HepG2 (cell line): Measurements from ENCODE around the gene CTCF. TPM values are rescaled to one million over a fixed set of nuclear protein-coding genes. Genes with fewer than 3 reads are reported as not detected.

ENCODE experiments used
- MEIS2 ChIP-seq: sonication (generic); formaldehyde crosslinking; IDR thresholded peaks from 2 replicates; pipeline ENCODE4 v1.9.0; 2021; ENCODE audit warnings: mild to moderate bottlenecking, missing genetic modification reagents
- MYC ChIP-seq: sonication (generic); formaldehyde crosslinking; IDR thresholded peaks from 2 replicates; pipeline ENCODE4 v1.9.0; 2021; ENCODE audit warnings: missing genetic modification reagents, borderline replicate concordance
- NCOA5 ChIP-seq: sonication (generic); formaldehyde crosslinking; IDR thresholded peaks from 2 replicates; pipeline ENCODE4 v1.4.0; 2020; ENCODE audit warnings: missing genetic modification reagents
- SETDB1 ChIP-seq: sonication (generic); formaldehyde crosslinking; IDR thresholded peaks from 2 replicates; pipeline ENCODE4 v1.5.1; 2020; ENCODE audit warnings: missing genetic modification reagents, mild to moderate bottlenecking, borderline replicate concordance
- TCF7L2 ChIP-seq: IDR thresholded peaks from 2 replicates; pipeline ENCODE4 v1.6.1; 2011; ENCODE audit warnings: mild to moderate bottlenecking, low read depth, low read length, moderate library complexity
- ZMYM4 ChIP-seq: sonication (generic); formaldehyde crosslinking; IDR thresholded peaks from 2 replicates; pipeline ENCODE4 v1.8.1; 2023; ENCODE audit warnings: mild to moderate bottlenecking, missing genetic modification reagents
- ZNF121 ChIP-seq: sonication (generic); formaldehyde crosslinking; IDR thresholded peaks from 2 replicates; pipeline ENCODE4 v1.5.0; 2020; ENCODE audit warnings: mild to moderate bottlenecking, missing genetic modification reagents
- ZNF143 ChIP-seq: sonication (generic); formaldehyde crosslinking; IDR thresholded peaks from 2 replicates; pipeline ENCODE4 v1.4.0; 2020; ENCODE audit warnings: missing genetic modification reagents
- ZNF83 ChIP-seq: sonication (generic); formaldehyde crosslinking; IDR thresholded peaks from 2 replicates; pipeline ENCODE4 v1.4.0; 2020; ENCODE audit warnings: missing genetic modification reagents, mild to moderate bottlenecking, borderline replicate concordance
- polyA plus RNA-seq, 8 experiments: library from polyadenylated mRNA; depleted of rRNA in 3 of 8; stranded (reverse) in 7 of 8; unstranded in 1 of 8; fragments of >200 nt; fragmentation: Illumina TruSeq in 4 of 8; extraction: Trizol in 4 of 8; gene quantifications; 2 replicates each; pipeline versions ENCODE4 v1.2.1 to v1.2.3, GENCODE V29; 2011 to 2016; ENCODE audit warnings: low read depth in 4 of 8, missing spikeins in 1 of 8, mixed read lengths in 1 of 8; ENCODE audit not compliant: insufficient read depth in 1 of 8
- total RNA-seq, 5 experiments: library from RNA; depleted of rRNA; stranded (reverse); fragments of >200 nt; fragmentation: Illumina TruSeq; extraction: Trizol; gene quantifications; 2 replicates each; pipeline ENCODE4 v1.2.3, GENCODE V29; 2016; ENCODE audit warnings: low read depth in 1 of 5
- TF ChIP-seq, protein P1 (sequence below): sonication (generic); formaldehyde crosslinking; IDR thresholded peaks from 2 replicates; pipeline ENCODE4 v1.8.1; 2023; ENCODE audit warnings: mild to moderate bottlenecking, missing genetic modification reagents
- TF ChIP-seq, protein P2 (sequence below): sonication (generic); formaldehyde crosslinking; IDR thresholded peaks from 2 replicates; pipeline ENCODE4 v1.4.0; 2020; ENCODE audit warnings: missing genetic modification reagents, borderline replicate concordance

Gene CTCF
- total and polyA plus RNA-seq, 2 of the 13 experiments (the other 11 are each of a cell fraction or from before 2014, with no cell fraction given): 19.5 to 37.5 TPM

DNA sequence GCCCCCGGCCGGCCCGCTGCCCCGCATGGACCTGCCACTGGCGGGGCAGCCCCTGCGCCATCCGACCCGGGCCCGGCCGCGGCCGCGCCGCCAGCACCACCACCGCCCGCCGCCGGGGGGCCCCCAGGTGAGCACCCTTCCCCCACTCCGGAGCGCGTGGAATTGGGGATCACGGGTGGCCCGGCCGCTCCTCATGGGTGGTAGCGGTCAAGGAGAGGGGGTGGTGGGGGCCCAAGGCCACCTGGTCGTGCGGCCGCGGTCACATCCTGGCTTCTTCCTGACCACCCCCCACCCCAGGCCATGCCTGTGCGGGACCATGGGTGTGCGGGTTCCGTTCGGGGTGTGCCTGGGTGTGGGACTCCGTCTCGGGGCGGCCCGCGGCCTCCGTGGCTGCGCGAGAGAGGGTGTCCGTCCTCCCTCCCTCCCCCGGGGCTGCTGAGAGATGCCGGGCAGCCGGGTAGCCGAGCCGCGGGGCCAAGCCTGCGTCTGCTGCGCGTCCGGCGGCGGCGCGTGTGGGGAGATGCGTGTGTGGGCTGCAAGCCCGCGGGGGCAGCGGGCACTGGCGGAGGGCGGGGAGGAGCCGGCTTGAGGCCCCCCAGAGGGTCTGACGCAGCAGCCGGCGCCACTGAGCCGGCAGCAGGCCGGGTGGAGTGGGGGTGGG lies 90.9 kb downstream of the CTCF start (continued):
- TF ChIP-seq SETDB1 (CRISPR knock-in tag): no peak
- TF ChIP-seq ZMYM4 (CRISPR knock-in tag): no peak
- TF ChIP-seq ZNF121 (CRISPR knock-in tag): no peak
- TF ChIP-seq, protein P1, sequence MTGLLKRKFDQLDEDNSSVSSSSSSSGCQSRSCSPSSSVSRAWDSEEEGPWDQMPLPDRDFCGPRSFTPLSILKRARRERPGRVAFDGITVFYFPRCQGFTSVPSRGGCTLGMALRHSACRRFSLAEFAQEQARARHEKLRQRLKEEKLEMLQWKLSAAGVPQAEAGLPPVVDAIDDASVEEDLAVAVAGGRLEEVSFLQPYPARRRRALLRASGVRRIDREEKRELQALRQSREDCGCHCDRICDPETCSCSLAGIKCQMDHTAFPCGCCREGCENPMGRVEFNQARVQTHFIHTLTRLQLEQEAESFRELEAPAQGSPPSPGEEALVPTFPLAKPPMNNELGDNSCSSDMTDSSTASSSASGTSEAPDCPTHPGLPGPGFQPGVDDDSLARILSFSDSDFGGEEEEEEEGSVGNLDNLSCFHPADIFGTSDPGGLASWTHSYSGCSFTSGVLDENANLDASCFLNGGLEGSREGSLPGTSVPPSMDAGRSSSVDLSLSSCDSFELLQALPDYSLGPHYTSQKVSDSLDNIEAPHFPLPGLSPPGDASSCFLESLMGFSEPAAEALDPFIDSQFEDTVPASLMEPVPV: 0 out of 2 replicates have a peak, but pooled peaks have one; percentile 20
- peak; percentile 17; the same call in 1 of the 2 replicates for TF ChIP-seq MYC (CRISPR knock-in tag)
- TF ChIP-seq ZNF143 (CRISPR knock-in tag): no peak
- TF ChIP-seq ZNF83 (CRISPR knock-in tag): no peak
- TF ChIP-seq NCOA5: no peak
- TF ChIP-seq MEIS2 (CRISPR knock-in tag): no peak
- TF ChIP-seq, protein P2, sequence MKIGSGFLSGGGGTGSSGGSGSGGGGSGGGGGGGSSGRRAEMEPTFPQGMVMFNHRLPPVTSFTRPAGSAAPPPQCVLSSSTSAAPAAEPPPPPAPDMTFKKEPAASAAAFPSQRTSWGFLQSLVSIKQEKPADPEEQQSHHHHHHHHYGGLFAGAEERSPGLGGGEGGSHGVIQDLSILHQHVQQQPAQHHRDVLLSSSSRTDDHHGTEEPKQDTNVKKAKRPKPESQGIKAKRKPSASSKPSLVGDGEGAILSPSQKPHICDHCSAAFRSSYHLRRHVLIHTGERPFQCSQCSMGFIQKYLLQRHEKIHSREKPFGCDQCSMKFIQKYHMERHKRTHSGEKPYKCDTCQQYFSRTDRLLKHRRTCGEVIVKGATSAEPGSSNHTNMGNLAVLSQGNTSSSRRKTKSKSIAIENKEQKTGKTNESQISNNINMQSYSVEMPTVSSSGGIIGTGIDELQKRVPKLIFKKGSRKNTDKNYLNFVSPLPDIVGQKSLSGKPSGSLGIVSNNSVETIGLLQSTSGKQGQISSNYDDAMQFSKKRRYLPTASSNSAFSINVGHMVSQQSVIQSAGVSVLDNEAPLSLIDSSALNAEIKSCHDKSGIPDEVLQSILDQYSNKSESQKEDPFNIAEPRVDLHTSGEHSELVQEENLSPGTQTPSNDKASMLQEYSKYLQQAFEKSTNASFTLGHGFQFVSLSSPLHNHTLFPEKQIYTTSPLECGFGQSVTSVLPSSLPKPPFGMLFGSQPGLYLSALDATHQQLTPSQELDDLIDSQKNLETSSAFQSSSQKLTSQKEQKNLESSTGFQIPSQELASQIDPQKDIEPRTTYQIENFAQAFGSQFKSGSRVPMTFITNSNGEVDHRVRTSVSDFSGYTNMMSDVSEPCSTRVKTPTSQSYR (CRISPR knock-in tag): peak; percentile 68
- no peak for TF ChIP-seq TCF7L2
- TF ChIP-seq, all 625 proteins: peak for 23
